GM12878 (cell line): ENCODE measurements around the gene SLC25A39. TPM values are rescaled to one million over a fixed set of nuclear protein-coding genes. Genes with fewer than 3 reads are reported as not detected.

Experiments used
- ATAC-seq: fragments of 200-7000 bp; cut with Tn5 transposase; 3 replicates; pipeline ENCODE4 v1.9.1; 2020; ENCODE audit warnings: mild to moderate bottlenecking, moderate library complexity
- BruUV-seq: library from RNA; stranded (reverse); fragments of 400-500 nt; replicated peaks from 2 replicates; lab custom pipeline; 2021; lab: Mats Ljungman, UMichigan
- CTCF ChIA-PET: fragments of 300-600 bp; sonication (Branson Sonifier 250); formaldehyde crosslinking; extraction: SDS; loops from one replicate; lab custom pipeline; 2021; ENCODE audit warnings: inconsistent platforms; lab: Yijun Ruan, JAX
- POLR2A ChIA-PET: fragments of 350-600 bp; formaldehyde crosslinking; extraction: SDS; loops from one replicate; lab custom pipeline; 2021; ENCODE audit warnings: inconsistent platforms; lab: Charles Lee
- RAD21 ChIA-PET: fragments of 300-600 bp; sonication (Branson Sonifier 250); formaldehyde crosslinking; loops from one replicate; lab custom pipeline; 2023; ENCODE audit warnings: antibody characterized with exemption; ENCODE audit not compliant: unreplicated experiment; lab: Charles Lee
- SMC1A ChIA-PET: fragments of 300-600 bp; sonication (Branson Sonifier 250); formaldehyde crosslinking; loops from one replicate; lab custom pipeline; 2023; ENCODE audit not compliant: unreplicated experiment, uncharacterized antibody; lab: Charles Lee
- DNase-seq: peaks from one replicate; pipeline ENCODE4 v3.0.0-alpha.2; 2011; ENCODE audit warnings: low read depth, low spot score
- FAIRE-seq: peaks from 3 replicates; lab custom pipeline; 2011; peaks lifted over from hg19 to GRCh38; lab: Jason Lieb, UNC
- H2AFZ ChIP-seq: 2 replicates; pipeline ENCODE4 v1.6.0; 2011; ENCODE audit warnings: low read depth, low read length, control low read depth; ENCODE audit not compliant: control insufficient read depth
- H3K27ac ChIP-seq: 2 replicates; pipeline ENCODE4 v1.5.1; 2011; ENCODE audit warnings: control low read depth; ENCODE audit not compliant: control insufficient read depth, insufficient read depth
- H3K27me3 ChIP-seq, 2 experiments: replicated peaks in 1 of 2; 2 replicates each; pipeline versions ENCODE4 v1.6.0 to v1.6.1; 2011; ENCODE audit warnings: low read length in 1 of 2; ENCODE audit not compliant: control insufficient read depth in 2 of 2, insufficient read depth in 2 of 2
- H3K36me3 ChIP-seq, 2 experiments: 2 replicates each; pipeline ENCODE4 v1.5.1; 2011; ENCODE audit warnings: low read length in 1 of 2; ENCODE audit not compliant: control insufficient read depth in 2 of 2, insufficient read depth in 2 of 2
- H3K4me1 ChIP-seq: 2 replicates; pipeline ENCODE4 v1.6.1; 2011; ENCODE audit warnings: mild to moderate bottlenecking, low read length, moderate library complexity, mixed read lengths; ENCODE audit not compliant: control insufficient read depth, insufficient read depth
- H3K4me2 ChIP-seq: 2 replicates; pipeline ENCODE4 v1.6.0; 2011; ENCODE audit warnings: control low read depth; ENCODE audit not compliant: control insufficient read depth, insufficient read depth
- H3K4me3 ChIP-seq: fragments of 200-600 bp; sonication (generic); 2 replicates; pipeline ENCODE4 v1.5.1; 2016
- H3K79me2 ChIP-seq: 2 replicates; pipeline ENCODE4 v1.6.0; 2011; ENCODE audit warnings: low read length; ENCODE audit not compliant: control insufficient read depth, insufficient read depth
- H3K9ac ChIP-seq: 2 replicates; pipeline ENCODE4 v1.8.0; 2011; ENCODE audit warnings: low read length, control low read depth, mixed read lengths; ENCODE audit not compliant: control insufficient read depth, insufficient read depth
- H3K9me3 ChIP-seq: replicated peaks from 3 replicates; pipeline ENCODE4 v1.5.1; 2011; ENCODE audit warnings: mild to moderate bottlenecking, low read length; ENCODE audit not compliant: control insufficient read depth, insufficient read depth
- H4K20me1 ChIP-seq: 2 replicates; pipeline ENCODE4 v1.6.0; 2011; ENCODE audit not compliant: control insufficient read depth, insufficient read depth
- PML ChIP-seq: IDR thresholded peaks from 2 replicates; pipeline ENCODE4 v1.6.1; 2012; ENCODE audit warnings: low read length, inconsistent platforms
- SMAD5 ChIP-seq: IDR thresholded peaks from 2 replicates; pipeline ENCODE4 v1.6.1; 2016; ENCODE audit warnings: antibody characterized with exemption, low read depth
- WGBS: methylation state at CpG from one replicate; pipeline ENCODE4 v1.1.6; 2016; ENCODE audit warnings: low lambda C conversion rate; ENCODE audit not compliant: insufficient replicate concordance, insufficient coverage; ENCODE audit errors: missing lambda C conversion rate; 5-methylcytosine and 5-hydroxymethylcytosine counted together
- in situ Hi-C: fragments of 300-500 bp; cut with MboI; formaldehyde crosslinking; loops from 9 replicates; pipeline ENCODE4 v1.14.3; 2018; ENCODE audit warnings: mixed read lengths
- intact Hi-C: fragments of 100-400 bp; cut with micrococcal nuclease; formaldehyde crosslinking; loops from one replicate; pipeline ENCODE4 v1.14.2; 2022; ENCODE audit not compliant: unreplicated experiment
- polyA plus RNA-seq, 11 experiments: library from polyadenylated mRNA; depleted of rRNA in 4 of 11; unstranded in 6 of 11; stranded (reverse) in 5 of 11; fragments of >200 nt; fragmentation: Nextera tagmentation in 4 of 11; fragmentation: Illumina TruSeq in 1 of 11; extraction: Ambion mirVana in 4 of 11; extraction: Trizol in 1 of 11; gene quantifications; 1 replicate in 1 of 11; 2 replicates in 10 of 11; pipeline versions ENCODE4 v1.2.1 to v1.2.3, GENCODE V29; 2011 to 2016; ENCODE audit warnings: inconsistent platforms in 2 of 11, missing spikeins in 2 of 11, low read depth in 1 of 11
- total RNA-seq, 4 experiments: library from RNA; depleted of rRNA in 3 of 4; stranded (reverse); fragments of >200 nt in 3 of 4; fragmentation: Illumina TruSeq in 1 of 4; extraction: Trizol in 1 of 4; gene quantifications; 2 replicates each; pipeline versions ENCODE4 v1.2.1 to v1.2.3, GENCODE V29; 2013 to 2021
- TF ChIP-seq, protein P1 (sequence below): fragments of 450-650 bp; IDR thresholded peaks from 2 replicates; pipeline ENCODE4 v1.6.1; 2017; ENCODE audit warnings: antibody characterized with exemption, mild to moderate bottlenecking, moderate library complexity
- TF ChIP-seq, protein P2 (sequence below): fragments of 450-650 bp; IDR thresholded peaks from 2 replicates; pipeline ENCODE4 v1.6.1; 2017; ENCODE audit warnings: mild to moderate bottlenecking, moderate library complexity

Gene SLC25A39
- total and polyA plus RNA-seq, 10 of the 15 experiments (the other 5 are each of a cell fraction or from before 2014, with no cell fraction given), result 3.5 to 270 (median 150) TPM

GRCh38 chr17:44318077-44318892, 6.3 kb downstream of the SLC25A39 start (continued):
- TF ChIP-seq, protein P1, sequence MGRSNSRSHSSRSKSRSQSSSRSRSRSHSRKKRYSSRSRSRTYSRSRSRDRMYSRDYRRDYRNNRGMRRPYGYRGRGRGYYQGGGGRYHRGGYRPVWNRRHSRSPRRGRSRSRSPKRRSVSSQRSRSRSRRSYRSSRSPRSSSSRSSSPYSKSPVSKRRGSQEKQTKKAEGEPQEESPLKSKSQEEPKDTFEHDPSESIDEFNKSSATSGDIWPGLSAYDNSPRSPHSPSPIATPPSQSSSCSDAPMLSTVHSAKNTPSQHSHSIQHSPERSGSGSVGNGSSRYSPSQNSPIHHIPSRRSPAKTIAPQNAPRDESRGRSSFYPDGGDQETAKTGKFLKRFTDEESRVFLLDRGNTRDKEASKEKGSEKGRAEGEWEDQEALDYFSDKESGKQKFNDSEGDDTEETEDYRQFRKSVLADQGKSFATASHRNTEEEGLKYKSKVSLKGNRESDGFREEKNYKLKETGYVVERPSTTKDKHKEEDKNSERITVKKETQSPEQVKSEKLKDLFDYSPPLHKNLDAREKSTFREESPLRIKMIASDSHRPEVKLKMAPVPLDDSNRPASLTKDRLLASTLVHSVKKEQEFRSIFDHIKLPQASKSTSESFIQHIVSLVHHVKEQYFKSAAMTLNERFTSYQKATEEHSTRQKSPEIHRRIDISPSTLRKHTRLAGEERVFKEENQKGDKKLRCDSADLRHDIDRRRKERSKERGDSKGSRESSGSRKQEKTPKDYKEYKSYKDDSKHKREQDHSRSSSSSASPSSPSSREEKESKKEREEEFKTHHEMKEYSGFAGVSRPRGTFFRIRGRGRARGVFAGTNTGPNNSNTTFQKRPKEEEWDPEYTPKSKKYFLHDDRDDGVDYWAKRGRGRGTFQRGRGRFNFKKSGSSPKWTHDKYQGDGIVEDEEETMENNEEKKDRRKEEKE, result no peak
- TF ChIP-seq SMAD5, result peak; percentile 64; the same call in 1 of the 2 replicates

DNA sequence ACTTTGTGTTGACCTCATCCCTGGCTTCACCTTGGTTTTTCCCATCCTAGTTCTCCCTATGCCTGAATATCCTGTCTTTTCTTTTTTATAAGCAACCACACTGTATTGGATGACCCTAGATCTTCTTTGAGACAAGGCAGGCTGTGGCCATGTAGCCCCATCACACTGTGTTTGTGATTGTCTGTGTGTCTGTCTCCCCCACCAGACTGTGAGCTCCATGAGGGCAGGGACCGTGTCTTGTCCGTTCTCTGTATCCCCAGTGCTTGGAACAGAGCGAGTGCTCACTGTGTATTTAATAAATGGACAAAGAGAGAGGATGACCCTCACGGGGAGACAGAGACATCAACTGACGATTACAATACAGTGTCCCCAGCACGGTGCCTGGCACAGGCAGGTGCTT, 7.1 kb downstream of the SLC25A39 start:
- 0 out of 2 replicates have a peak, but pooled peaks have one; percentile 25 for TF ChIP-seq PML
- TF ChIP-seq, protein P2, sequence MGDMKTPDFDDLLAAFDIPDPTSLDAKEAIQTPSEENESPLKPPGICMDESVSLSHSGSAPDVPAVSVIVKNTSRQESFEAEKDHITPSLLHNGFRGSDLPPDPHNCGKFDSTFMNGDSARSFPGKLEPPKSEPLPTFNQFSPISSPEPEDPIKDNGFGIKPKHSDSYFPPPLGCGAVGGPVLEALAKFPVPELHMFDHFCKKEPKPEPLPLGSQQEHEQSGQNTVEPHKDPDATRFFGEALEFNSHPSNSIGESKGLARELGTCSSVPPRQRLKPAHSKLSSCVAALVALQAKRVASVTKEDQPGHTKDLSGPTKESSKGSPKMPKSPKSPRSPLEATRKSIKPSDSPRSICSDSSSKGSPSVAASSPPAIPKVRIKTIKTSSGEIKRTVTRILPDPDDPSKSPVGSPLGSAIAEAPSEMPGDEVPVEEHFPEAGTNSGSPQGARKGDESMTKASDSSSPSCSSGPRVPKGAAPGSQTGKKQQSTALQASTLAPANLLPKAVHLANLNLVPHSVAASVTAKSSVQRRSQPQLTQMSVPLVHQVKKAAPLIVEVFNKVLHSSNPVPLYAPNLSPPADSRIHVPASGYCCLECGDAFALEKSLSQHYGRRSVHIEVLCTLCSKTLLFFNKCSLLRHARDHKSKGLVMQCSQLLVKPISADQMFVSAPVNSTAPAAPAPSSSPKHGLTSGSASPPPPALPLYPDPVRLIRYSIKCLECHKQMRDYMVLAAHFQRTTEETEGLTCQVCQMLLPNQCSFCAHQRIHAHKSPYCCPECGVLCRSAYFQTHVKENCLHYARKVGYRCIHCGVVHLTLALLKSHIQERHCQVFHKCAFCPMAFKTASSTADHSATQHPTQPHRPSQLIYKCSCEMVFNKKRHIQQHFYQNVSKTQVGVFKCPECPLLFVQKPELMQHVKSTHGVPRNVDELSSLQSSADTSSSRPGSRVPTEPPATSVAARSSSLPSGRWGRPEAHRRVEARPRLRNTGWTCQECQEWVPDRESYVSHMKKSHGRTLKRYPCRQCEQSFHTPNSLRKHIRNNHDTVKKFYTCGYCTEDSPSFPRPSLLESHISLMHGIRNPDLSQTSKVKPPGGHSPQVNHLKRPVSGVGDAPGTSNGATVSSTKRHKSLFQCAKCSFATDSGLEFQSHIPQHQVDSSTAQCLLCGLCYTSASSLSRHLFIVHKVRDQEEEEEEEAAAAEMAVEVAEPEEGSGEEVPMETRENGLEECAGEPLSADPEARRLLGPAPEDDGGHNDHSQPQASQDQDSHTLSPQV, result no peak
- TF ChIP-seq, all 136 proteins: peak for 1
- CTCF ChIA-PET, result interaction anchor here (1.9 kb wide), 1 partner anchor 108 kb away, joined by 7 read pairs; no protein-coding TSS in a partner anchor
- in situ Hi-C loops, result no loop called here
- no peak overlapping the region for H3K9ac ChIP-seq
- H3K27me3 ChIP-seq, result peaks cover 4 to 14% of the 10 kb centered on the region in 2 experiments; a peak in 3 of 4 replicates
- BruUV-seq, result no TSS peak
- 98% methylated on average over 6 of the region's 6 CpGs for WGBS
- H2AFZ ChIP-seq, result no peak overlapping the region
- H3K79me2 ChIP-seq, result no peaks in the 10 kb centered on the region
- no peak overlapping the region for H3K27ac ChIP-seq
- H3K9me3 ChIP-seq, result no peaks in the 10 kb centered on the region
- POLR2A ChIA-PET, result no interaction called here
- ATAC-seq (no peak), FAIRE-seq (no peak), DNase-seq (no peak)
- 0 out of 2 replicates have a peak, but pooled peaks cover 2% of the 10 kb centered on the region for H4K20me1 ChIP-seq
- RAD21 ChIA-PET, result no interaction called here
- H3K4me1 ChIP-seq, result peaks cover 14% of the 10 kb centered on the region
- intact Hi-C loops, result no loop called here
- H3K4me3 ChIP-seq, result no peak overlapping the region
- SMC1A ChIA-PET, result interaction anchor here (1.7 to 2.0 kb wide), 2 partner anchors 9 to 108 kb away, joined by 5 read pairs; no protein-coding TSS in a partner anchor
- H3K4me2 ChIP-seq, result no peak overlapping the region
- H3K36me3 ChIP-seq, result peaks cover 7 to 19% of the 10 kb centered on the region in 2 experiments; a peak in 3 of 4 replicates
